Tibial artery (tissue), 4 donors: Measurements from ENCODE around the gene CDH2.

Experiments used
- DNase-seq, 2 donors: peaks; one replicate each; pipeline ENCODE4 v3.0.0-alpha.2; 2019
- H3K27ac ChIP-seq, 2 donors: fragments of 200-600 bp; sonication (generic) in 1 of 2; 1 replicate in 1 of 2; 2 replicates in 1 of 2; pipeline ENCODE4 v1.5.1; 2018 to 2019; ENCODE audit warnings: mild to moderate bottlenecking in 1 of 2
- H3K27me3 ChIP-seq, 2 donors: fragments of 200-600 bp; sonication (generic) in 1 of 2; one replicate each; pipeline versions ENCODE4 v1.5.1 to v1.6.0; 2016 to 2019
- H3K36me3 ChIP-seq, 3 donors: fragments of 200-600 bp; sonication (generic) in 2 of 3; one replicate each; pipeline ENCODE4 v1.5.1; 2016 to 2019; ENCODE audit warnings: mild to moderate bottlenecking in 2 of 3
- H3K4me1 ChIP-seq, 4 donors: fragments of 200-600 bp; sonication (generic) in 2 of 4; 1 replicate in 3 of 4; 2 replicates in 1 of 4; pipeline ENCODE4 v1.5.1; 2016 to 2019
- H3K4me3 ChIP-seq, 2 donors: fragments of 200-600 bp; sonication (generic) in 1 of 2; 1 replicate in 1 of 2; 2 replicates in 1 of 2; pipeline ENCODE4 v1.5.1; 2018 to 2019; ENCODE audit warnings: mild to moderate bottlenecking in 2 of 2
- H3K9me3 ChIP-seq, 3 donors: fragments of 200-600 bp; sonication (generic) in 1 of 3; one replicate each; pipeline ENCODE4 v1.5.1; 2016 to 2019
- CTCF ChIP-seq, 2 experiments: fragments of 200-600 bp in 1 of 2; fragments of 450-650 bp in 1 of 2; IDR thresholded peaks; one replicate each; pipeline ENCODE4 v1.5.1; 2017 to 2019; ENCODE audit warnings: antibody characterized with exemption in 2 of 2, mild to moderate bottlenecking in 1 of 2, moderate library complexity in 1 of 2
- intact Hi-C: fragments of 100-400 bp; cut with DNase I; formaldehyde crosslinking; loops from one replicate; pipeline ENCODE4 v1.15.0; 2023; ENCODE audit warnings: low total_unique reads

Gene CDH2

GRCh38 chr18:28034567-28034966 lies 142.4 kb downstream of the CDH2 start:
- Histone ChIP-seq H3K36me3 (no peaks in the 10 kb centered on the region), H3K4me1 (no peaks in the 10 kb centered on the region), H3K4me3 (no peak overlapping the region), H3K9me3 (no peaks in the 10 kb centered on the region), H3K27ac (no peak overlapping the region), H3K27me3 (no peaks in the 10 kb centered on the region)
- TF ChIP-seq CTCF (IDR thresholded peaks at IDR 0.05): no peak
- intact Hi-C loops: no loop called here
- DNase-seq: no peak

DNA sequence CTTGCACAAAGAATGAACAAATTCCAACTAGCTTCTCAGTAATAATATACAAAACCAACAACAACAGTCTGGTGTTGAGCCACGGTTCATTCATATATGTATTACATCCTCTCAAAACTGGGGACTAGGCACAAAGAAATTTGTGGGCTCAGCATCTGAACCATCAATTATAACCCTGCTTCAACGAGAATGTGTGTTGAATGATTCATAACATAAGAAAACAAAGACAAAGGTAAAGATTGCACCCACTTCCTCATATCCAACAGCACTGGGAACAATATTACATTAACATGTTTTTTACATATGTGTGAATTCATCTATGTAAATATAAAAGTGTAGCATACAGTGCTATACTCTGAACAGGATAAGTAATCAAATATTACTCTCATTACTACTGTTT lies 144.8 kb downstream of the CDH2 start:
- intact Hi-C loops: no loop called here
- Histone ChIP-seq H3K4me3 (no peak overlapping the region), H3K36me3 (no peaks in the 10 kb centered on the region), H3K27me3 (no peaks in the 10 kb centered on the region), H3K9me3 (no peaks in the 10 kb centered on the region), H3K4me1 (no peaks in the 10 kb centered on the region), H3K27ac (no peak overlapping the region)
- TF ChIP-seq CTCF (IDR thresholded peaks at IDR 0.05): no peak
- DNase-seq: no peak

DNA sequence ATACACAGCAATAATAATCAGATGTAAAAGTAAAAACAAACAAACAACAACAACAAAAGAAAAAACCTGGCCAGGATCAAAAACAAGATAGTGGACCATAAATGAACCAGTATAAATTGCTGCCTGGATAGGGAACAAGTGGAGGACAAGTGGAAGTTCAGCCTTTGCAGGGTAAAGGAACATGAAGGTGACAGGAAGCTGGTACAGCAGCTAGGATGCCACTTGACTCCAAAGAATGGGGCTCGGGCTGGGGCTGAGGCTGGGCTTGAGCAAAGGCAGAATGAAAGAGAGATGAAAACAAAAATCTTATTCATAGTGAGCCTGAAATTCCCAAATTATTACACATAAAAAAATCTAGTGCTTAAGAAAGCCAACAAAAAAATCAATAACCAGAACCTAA lies 146.5 kb downstream of the CDH2 start:
- H3K9me3 ChIP-seq: no peaks in the 10 kb centered on the region
- H3K4me1 ChIP-seq: no peaks in the 10 kb centered on the region
- no peak for TF ChIP-seq CTCF (IDR thresholded peaks at IDR 0.05)
- no peak overlapping the region for H3K27ac ChIP-seq
- intact Hi-C loops: no loop called here
- no peaks in the 10 kb centered on the region for H3K36me3 ChIP-seq
- H3K4me3 ChIP-seq: no peak overlapping the region
- no peak for DNase-seq
- H3K27me3 ChIP-seq: no peaks in the 10 kb centered on the region

- Histone ChIP-seq H3K4me3 (no peak overlapping the region), H3K27me3 (no peaks in the 10 kb centered on the region), H3K4me1 (no peaks in the 10 kb centered on the region), H3K9me3 (no peaks in the 10 kb centered on the region), H3K27ac (no peak overlapping the region), H3K36me3 (no peaks in the 10 kb centered on the region)
- TF ChIP-seq CTCF (IDR thresholded peaks at IDR 0.05): no peak
- no peak for DNase-seq
- intact Hi-C loops: no loop called here
These were observed 149.2 kb downstream of the CDH2 start for GRCh38 chr18:28027755-28028154.

DNA sequence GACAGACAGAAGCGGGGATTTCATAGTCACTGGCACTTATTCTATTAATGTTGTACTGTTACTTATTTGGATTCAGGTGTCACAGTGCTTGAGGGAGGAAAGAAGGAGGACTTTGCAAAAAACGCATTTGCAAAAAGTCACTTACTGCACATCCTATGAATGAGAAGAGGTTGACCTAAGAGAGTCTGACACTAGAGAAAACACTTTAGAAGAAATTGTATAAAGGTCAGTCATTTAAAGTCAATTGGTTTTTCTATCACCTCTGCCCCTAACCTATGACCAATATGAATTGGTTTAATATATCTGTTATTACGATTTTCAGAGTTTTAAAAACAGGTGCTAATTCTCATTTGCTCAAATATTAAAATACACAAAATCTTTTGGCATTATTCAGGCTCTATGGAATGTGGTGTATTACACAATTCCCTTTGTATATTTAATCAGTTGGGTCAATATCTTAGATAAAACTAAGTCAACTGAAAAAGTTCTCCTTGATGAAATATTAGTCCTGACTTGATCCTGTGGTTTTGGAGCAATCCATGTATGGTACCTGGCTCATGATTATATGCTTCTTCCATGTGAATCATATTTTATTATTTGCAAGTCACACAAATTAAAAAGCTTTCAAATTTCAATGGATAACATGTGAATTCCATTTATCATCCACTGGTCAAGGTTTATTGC lies 157.4 kb downstream of the CDH2 start:
- H3K4me3 ChIP-seq: no peak overlapping the region
- intact Hi-C loops: no loop called here
- no peaks in the 10 kb centered on the region for H3K36me3 ChIP-seq
- H3K4me1 ChIP-seq: no peaks in the 10 kb centered on the region
- H3K9me3 ChIP-seq: no peaks in the 10 kb centered on the region
- no peak for DNase-seq
- H3K27ac ChIP-seq: no peak overlapping the region
- no peaks in the 10 kb centered on the region for H3K27me3 ChIP-seq
- TF ChIP-seq CTCF (IDR thresholded peaks at IDR 0.05): no peak

- no peaks in the 10 kb centered on the region for H3K36me3 ChIP-seq
- DNase-seq: no peak
- no peak for TF ChIP-seq CTCF (IDR thresholded peaks at IDR 0.05)
- no peaks in the 10 kb centered on the region for H3K4me1 ChIP-seq
- H3K4me3 ChIP-seq: no peak overlapping the region
- H3K27ac ChIP-seq: no peak overlapping the region
- no peaks in the 10 kb centered on the region for H3K9me3 ChIP-seq
- H3K27me3 ChIP-seq: no peaks in the 10 kb centered on the region
- intact Hi-C loops: no loop called here
These were observed 158.6 kb downstream of the CDH2 start for GRCh38 chr18:28018351-28018750.
